Esophagus squamous epithelium (tissue), 5 donors: ENCODE results near the gene SPO11. TPM values are rescaled to one million over a fixed set of nuclear protein-coding genes. Genes with fewer than 3 reads are reported as not detected.

Source experiments
- DNase-seq: peaks from one replicate; lab custom pipeline; 2025; lab: John Stamatoyannopoulos, UW
- H3K27ac ChIP-seq, 4 donors: fragments of 200-600 bp; sonication (generic); one replicate each; pipeline ENCODE4 v1.5.1; 2016 to 2019; ENCODE audit warnings: mild to moderate bottlenecking in 1 of 4
- H3K27me3 ChIP-seq, 4 donors: fragments of 200-600 bp; sonication (generic); 1 replicate in 3 of 4; 2 replicates in 1 of 4; pipeline versions ENCODE4 v1.5.1 to v1.6.0; 2017 to 2021; ENCODE audit warnings: antibody characterized with exemption in 1 of 4
- H3K36me3 ChIP-seq, 3 donors: fragments of 200-600 bp; sonication (generic); one replicate each; pipeline ENCODE4 v1.5.1; 2016 to 2019
- H3K4me1 ChIP-seq, 3 donors: fragments of 200-600 bp; sonication (generic); one replicate each; pipeline ENCODE4 v1.5.1; 2017 to 2019
- H3K4me3 ChIP-seq, 4 donors: fragments of 200-600 bp; sonication (generic); 1 replicate in 3 of 4; 2 replicates in 1 of 4; pipeline ENCODE4 v1.5.1; 2016 to 2019; ENCODE audit warnings: mild to moderate bottlenecking in 2 of 4, moderate library complexity in 1 of 4
- H3K9me3 ChIP-seq, 3 donors: fragments of 200-600 bp; sonication (generic); one replicate each; pipeline ENCODE4 v1.5.1; 2016 to 2019
- CTCF ChIP-seq, 6 experiments: fragments of 450-650 bp in 4 of 6; fragments of 200-600 bp in 2 of 6; sonication (generic) in 2 of 6; IDR thresholded peaks; one replicate each; pipeline ENCODE4 v1.5.1; 2016 to 2019; ENCODE audit warnings: antibody characterized with exemption in 6 of 6, mild to moderate bottlenecking in 4 of 6, moderate library complexity in 4 of 6
- POLR2A ChIP-seq, 4 donors: fragments of 450-650 bp; IDR thresholded peaks; one replicate each; pipeline ENCODE4 v1.6.1; 2017; ENCODE audit warnings: antibody characterized with exemption in 4 of 4, mild to moderate bottlenecking in 4 of 4, moderate library complexity in 3 of 4
- WGBS, 2 donors: methylation state at CpG; one replicate each; pipeline ENCODE4 v1.1.5; 2018; 5-methylcytosine and 5-hydroxymethylcytosine counted together
- intact Hi-C: fragments of 100-400 bp; cut with DNase I; formaldehyde crosslinking; loops from one replicate; pipeline ENCODE4 v1.15.0; 2022
- total RNA-seq, 4 donors: library from RNA; depleted of rRNA; stranded (reverse); fragments of >200 nt; gene quantifications; one replicate each; pipeline ENCODE4 v1.1.0, GENCODE V29; 2016
- donor health status: DM: yes; HTN: yes; CAD: no.

Gene SPO11
- total RNA-seq, 4 donors from 2014 or later, result not detected

- no peaks in the 10 kb centered on the region for H3K4me1 ChIP-seq
- DNase-seq, result no peak
- H3K27me3 ChIP-seq, result no peaks in the 10 kb centered on the region
- no peak for TF ChIP-seq CTCF (IDR thresholded peaks at IDR 0.05)
- H3K9me3 ChIP-seq, result no peaks in the 10 kb centered on the region
- no peak overlapping the region for H3K4me3 ChIP-seq
- 55 to 78% methylated on average over 3 of the region's 3 CpGs for WGBS, 2 donors
- intact Hi-C loops, result no loop called here
- no peak overlapping the region for H3K27ac ChIP-seq
- peaks cover 0 to 81% (median 23%) of the 10 kb centered on the region in 3 donors for H3K36me3 ChIP-seq
Observed at GRCh38 chr20:57369596-57369995, 40.0 kb downstream of the SPO11 start.

- peaks cover 0 to 87% (median 23%) of the 10 kb centered on the region in 3 donors for H3K36me3 ChIP-seq
- no peak overlapping the region for H3K27ac ChIP-seq
- no peaks in the 10 kb centered on the region for H3K9me3 ChIP-seq
- H3K4me1 ChIP-seq, result no peaks in the 10 kb centered on the region
- no peak for TF ChIP-seq POLR2A (IDR thresholded peaks at IDR 0.05)
- no peak for TF ChIP-seq CTCF (IDR thresholded peaks at IDR 0.05)
- H3K4me3 ChIP-seq, result no peak overlapping the region
- DNase-seq, result no peak
- no peaks in the 10 kb centered on the region for H3K27me3 ChIP-seq
- WGBS, 2 donors, result 90 to 92% methylated on average over 9 of the region's 9 CpGs
- intact Hi-C loops, result no loop called here
Observed at GRCh38 chr20:57370316-57370715, 40.7 kb downstream of the SPO11 start.

GRCh38 chr20:57371363-57371762 is 41.8 kb downstream of the SPO11 start:
- WGBS, 2 donors, result 81 to 86% methylated on average over 4 of the region's 4 CpGs
- no peaks in the 10 kb centered on the region for H3K4me1 ChIP-seq
- no peak overlapping the region for H3K4me3 ChIP-seq
- no peak overlapping the region for H3K27ac ChIP-seq
- DNase-seq, result no peak
- H3K36me3 ChIP-seq, result peaks cover 0 to 86% (median 23%) of the 10 kb centered on the region in 3 donors
- no peaks in the 10 kb centered on the region for H3K27me3 ChIP-seq
- TF ChIP-seq CTCF (IDR thresholded peaks at IDR 0.05), result no peak
- TF ChIP-seq POLR2A (IDR thresholded peaks at IDR 0.05), result no peak
- no peaks in the 10 kb centered on the region for H3K9me3 ChIP-seq
- intact Hi-C loops, result no loop called here

- intact Hi-C loops, result no loop called here
- peaks cover 0 to 84% (median 22%) of the 10 kb centered on the region in 3 donors for H3K36me3 ChIP-seq
- H3K9me3 ChIP-seq, result no peaks in the 10 kb centered on the region
- no peak overlapping the region for H3K4me3 ChIP-seq
- 83 to 95% methylated on average over 4 to 9 of the region's 9 CpGs for WGBS, 2 donors
- H3K27ac ChIP-seq, result no peak overlapping the region
- no peaks in the 10 kb centered on the region for H3K4me1 ChIP-seq
- DNase-seq, result no peak
- no peaks in the 10 kb centered on the region for H3K27me3 ChIP-seq
- no peak for TF ChIP-seq CTCF (IDR thresholded peaks at IDR 0.05)
- TF ChIP-seq POLR2A (IDR thresholded peaks at IDR 0.05), result no peak
Observed at GRCh38 chr20:57372157-57372556, 42.6 kb downstream of the SPO11 start.

GRCh38 chr20:57372581-57373350 is 43.2 kb downstream of the SPO11 start:
- Histone ChIP-seq H3K27ac (no peak overlapping the region), H3K27me3 (no peaks in the 10 kb centered on the region), H3K9me3 (no peaks in the 10 kb centered on the region), H3K4me1 (no peaks in the 10 kb centered on the region), H3K36me3 (peaks cover 0 to 83% (median 18%) of the 10 kb centered on the region in 3 donors), H3K4me3 (no peak overlapping the region)
- intact Hi-C loops, result no loop called here
- TF ChIP-seq CTCF (IDR thresholded peaks at IDR 0.05) (no peak), POLR2A (IDR thresholded peaks at IDR 0.05) (no peak)
- WGBS, 2 donors, result 80 to 87% methylated on average over 12 to 14 of the region's 25 CpGs
- DNase-seq, result no peak
